AG20443 (cell line): ENCODE measurements around the gene LGI4.
"Not testable (repeated sequence)": the region's sequence is repeated elsewhere in the genome, so short reads cannot be mapped to it uniquely, and the experiment has no call there.

ENCODE experiments used
- DNase-seq: peaks from one replicate; pipeline ENCODE4 v3.0.0; 2012; ENCODE audit warnings: low spot score, mixed read lengths

The LGI4 gene

DNA sequence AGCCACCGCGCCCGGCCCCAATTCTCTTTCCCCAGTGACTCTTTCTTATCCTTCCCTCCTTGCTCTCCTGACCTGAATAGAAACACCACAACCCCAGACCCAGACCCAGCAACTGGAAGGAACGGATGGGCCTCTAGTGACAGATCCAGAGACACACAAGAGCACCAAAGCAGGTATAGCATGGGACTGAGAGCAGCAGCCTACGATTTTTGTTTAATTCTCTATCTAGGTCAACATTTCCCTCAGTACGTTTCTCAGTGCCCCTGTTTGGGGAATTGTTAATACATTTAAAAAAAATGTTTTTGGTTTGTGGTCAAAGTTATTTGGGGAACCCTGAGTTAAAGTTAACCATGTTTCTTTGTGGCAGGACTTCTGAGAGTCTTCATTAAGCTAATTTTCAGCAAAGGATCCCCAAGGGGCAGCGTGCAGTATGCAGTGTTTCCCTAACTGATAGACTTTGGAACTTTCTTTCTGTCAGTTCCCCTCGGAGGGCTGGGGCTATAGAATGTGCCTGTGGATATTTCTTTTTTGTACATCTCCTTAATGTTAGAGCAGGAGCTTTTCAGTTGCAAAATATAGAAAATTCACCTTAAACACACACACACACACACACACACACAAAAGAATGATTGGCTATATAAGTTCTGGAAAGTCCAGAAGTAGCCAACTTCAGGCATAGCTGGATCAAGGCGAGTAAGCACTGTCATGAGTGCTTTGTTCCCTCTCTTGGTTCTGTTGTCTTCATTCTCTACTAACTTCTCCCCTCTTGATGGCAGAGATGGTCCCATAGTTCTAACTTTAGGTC lies 26.0 kb upstream of the LGI4 start:
- no peak for DNase-seq

DNA sequence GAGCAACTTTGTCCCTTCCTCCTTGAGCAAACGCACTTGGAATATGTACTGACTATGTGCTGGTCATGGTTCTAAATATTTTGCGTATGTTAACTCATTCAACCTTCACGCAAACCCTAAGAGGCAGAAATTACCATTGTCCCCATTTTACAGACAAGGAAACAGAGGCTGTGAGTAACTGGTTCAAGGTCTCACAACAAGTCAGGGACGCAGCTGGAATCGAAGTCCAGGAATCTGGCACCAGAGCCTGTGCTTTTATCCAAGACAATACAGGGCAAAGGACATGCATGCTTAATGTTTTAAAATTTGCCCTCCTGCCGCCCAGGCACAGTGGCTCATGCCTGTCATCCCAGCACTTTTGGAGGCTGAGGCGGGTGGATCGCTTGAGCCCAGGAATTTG lies 24.7 kb upstream of the LGI4 start:
- no peak for DNase-seq

DNA sequence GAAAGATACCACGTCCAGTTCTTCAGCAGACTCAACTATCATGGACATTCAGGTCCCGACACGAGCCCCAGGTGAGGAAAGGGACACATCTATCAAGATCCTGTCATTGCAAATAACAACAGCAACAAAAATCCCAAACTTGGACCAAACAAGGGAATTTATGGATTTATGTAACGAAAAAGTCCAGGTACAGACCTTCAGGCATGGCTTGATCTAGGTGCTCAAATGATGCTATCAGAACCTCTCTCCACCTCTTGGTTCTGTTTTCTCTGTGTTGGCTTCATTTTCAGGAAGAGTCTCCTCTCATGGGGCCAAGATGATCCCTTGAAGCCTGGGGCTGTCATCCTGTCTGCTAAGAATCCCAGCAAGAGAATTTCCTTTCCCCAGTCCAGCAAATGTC lies 22.6 kb upstream of the LGI4 start:
- no peak for DNase-seq

DNA sequence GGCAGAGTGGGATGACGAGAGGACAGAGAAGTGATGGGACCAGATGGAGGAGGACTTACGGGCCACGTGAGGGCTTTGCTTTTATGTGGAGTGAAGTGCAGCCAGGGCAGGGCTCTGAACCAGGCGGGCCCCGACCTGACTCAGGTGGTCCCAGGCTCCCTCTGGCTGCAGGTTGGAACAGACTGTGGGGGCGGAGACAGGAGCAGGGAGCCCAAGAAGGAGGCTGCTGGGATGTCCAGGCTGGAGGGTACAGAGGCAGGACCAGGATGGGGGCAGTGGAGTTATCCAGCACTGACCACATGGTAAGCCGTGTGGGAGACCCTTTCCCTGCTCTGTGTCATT lies 21.8 kb upstream of the LGI4 start:
- no peak for DNase-seq

DNA sequence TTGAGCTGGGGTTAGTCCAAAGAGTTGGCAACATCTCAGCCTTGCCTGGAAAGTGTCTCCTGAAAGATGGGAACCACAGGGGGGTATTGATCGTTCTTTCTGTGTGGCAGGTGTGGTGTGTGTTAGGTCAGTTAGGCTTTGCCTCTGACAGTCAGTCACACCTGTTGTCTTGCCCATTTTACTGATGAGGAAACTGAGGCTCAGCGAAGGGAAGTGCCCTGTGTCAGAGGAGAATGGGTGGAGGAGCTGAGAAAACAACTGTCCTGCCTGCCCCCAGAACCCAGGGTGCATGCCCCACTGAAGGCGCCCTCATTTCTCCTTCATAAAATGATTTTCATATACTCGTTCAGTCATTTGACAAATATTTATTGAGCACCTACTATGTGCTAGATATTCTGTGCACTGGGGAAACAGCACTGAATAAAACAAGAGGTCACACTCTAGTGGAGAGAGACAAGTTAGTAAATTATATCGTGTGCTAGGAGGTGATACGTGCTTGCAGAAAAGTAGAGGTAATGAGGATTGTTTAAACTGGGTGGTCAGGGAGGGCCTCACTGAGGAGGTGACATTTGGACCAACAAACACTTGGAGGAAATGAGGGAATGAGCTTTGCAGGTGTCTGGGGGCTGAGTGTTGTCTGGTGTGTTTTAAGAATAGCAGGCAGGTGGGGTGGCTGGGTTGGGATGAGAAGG lies 21.3 kb upstream of the LGI4 start:
- no peak for DNase-seq

DNA sequence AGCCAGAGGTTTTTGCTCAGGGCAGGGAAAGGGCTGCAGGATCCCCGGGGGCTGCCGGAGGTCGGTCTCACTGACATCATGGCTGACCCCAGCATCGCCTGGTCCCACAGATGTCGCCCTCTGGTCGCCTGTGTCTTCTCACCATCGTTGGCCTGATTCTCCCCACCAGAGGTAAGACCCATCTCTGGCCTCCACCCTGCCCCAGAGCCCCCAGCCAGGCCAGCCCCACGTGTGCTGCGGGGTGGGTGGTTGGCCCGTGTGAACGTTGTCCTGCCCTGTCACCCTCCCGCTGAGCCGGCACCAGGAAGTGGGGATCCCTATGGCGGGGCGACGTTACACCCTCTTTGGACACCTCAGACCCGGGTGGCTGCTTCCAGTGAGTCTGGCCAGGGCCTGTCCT lies 20.6 kb upstream of the LGI4 start:
- peak; percentile 26 for DNase-seq

DNA sequence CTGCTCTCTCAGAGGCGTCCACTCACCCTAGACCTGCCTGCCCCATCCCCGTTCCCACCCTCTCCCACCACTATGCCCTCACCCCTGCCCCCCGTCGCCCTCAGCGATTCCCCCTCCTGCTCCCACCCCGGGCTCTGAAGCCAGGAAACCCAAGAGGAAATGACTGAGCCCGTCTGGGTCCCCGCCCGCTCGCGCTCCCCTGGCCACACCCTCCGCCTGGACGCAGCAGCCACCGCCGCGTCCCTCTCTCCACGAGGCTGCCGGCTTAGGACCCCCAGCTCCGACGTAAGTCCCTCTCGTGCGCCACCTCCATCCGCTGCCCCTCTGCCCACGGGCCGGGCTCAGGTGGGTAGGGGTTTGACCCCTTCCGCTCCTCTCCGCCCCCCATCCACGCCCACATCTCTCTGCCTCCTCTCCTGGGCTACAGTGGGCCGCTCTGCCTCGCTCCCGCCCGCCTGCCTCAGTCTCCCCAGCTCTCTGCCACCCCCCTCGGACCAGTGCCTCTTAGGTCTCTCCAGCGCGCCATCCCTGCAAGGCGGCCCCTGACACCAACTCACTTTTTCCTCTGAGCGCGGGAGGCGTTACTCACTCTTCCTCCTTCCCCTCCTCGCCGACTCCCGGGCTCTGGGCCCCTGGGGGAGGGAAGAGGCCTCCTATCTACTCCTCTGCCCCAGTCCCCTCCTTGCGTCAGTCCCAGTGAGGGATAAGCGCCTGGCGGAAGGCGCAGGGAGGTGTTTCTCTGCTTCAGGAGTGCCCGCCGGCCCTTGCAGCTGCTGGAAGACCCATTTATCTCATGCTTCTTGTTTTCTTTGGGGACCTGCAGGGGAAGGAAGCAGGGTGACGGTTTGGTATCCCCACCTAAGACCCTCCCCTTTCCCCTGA lies 19.9 kb upstream of the LGI4 start, which contains the start of gene FXYD5:
Gene FXYD5 (plus strand): TSS at position 211 of the 882 bp plus-strand sequence. CDS start 816 bp downstream, outside the sequence.
- DNase-seq: peak; percentile 87

DNA sequence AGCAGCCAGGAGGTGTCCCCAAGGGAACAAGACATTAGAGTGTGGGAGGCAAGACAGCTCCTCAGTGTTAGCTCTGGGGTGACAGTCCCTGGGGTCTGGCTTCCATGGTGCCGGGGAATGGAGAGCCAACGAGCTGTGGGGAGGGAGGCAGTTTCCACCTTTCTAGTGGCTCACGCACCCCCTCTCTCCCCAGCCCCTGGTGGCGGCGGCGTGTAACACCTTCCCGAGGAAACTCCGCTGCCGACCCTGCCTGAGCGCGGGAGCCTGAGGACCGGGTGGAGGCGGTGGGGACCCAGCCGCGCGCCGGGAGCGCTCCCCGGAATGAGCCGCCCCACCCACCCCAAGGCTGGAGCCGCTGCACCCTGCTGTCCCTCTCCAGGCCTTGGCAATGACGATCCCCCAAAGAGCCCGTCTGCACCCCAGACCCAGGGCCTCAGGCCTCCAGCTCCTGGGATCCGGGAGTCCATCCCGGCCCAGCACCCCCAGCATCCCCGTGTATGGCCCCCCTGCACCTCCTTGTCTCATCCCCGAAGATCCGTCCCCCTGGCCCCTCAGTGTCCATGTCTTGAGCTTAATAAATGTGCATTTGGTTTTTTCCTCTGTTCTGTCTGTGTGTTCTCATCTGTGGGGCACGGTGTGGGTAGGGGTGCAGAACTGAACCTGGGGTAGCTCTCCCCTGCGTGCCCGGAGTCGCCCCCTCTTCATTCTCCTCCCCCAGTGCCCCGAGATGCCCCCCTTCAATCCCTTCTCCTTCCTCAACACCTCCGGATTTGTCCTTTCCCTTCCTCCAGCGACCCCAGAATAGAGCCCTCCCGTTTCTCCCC lies 19.1 kb upstream of the LGI4 start:
- DNase-seq: peak; percentile 76

DNA sequence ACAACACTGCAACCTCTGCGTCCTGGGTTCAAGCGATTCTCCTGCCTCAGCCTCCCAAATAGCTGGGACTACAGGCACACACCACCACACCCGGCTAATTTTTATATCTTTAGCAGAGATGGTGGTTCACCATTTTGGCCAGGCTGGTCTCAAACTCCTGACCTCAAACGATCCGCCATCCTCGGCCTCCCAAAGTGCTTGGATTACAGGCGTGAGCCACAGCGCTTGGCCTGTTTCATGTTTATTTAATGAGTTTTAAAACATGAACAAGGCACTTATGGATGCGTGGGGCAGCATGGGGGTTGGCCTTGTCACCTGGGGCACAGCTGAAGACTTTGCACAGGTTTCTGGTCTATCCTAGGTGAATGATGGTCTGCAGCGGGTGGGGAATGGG lies 18.3 kb upstream of the LGI4 start:
- DNase-seq: not testable (repeated sequence)

DNA sequence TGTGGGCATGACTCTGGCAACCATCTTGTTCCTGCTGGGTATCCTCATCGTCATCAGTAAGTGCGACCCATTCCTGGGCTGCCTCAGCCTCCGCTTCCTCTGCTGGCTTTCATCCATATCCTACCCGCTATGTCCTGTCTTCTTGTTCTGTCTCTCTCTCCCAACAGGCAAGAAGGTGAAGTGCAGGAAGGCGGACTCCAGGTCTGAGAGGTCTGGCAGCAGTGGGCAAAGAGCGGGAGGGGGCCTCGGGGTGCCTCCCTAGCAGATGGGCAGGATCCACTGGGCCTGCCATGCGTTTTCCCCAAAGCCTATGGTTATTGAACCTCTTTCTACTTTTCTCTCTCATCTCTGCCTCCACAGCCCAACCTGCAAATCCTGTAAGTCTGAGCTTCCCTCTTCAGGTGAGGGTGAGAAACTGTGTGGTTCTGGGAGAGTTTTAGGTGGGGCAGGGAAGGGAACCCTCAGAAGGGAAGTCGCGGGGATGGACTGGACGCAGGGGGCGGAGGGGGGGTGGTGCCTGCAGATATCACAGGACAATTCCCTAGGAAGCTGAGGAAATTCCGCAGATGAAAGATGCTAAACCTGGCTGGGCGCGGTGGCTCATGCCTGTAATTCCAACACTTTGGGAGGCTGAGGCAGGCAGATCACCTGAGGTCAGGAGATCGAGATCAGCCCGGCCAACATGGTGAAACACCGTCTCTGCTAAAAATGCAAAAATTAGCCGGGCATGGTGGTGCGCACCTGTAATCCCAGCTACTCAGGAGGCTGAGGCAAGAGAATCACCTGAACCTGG lies 16.6 kb upstream of the LGI4 start:
- no peak for DNase-seq

DNA sequence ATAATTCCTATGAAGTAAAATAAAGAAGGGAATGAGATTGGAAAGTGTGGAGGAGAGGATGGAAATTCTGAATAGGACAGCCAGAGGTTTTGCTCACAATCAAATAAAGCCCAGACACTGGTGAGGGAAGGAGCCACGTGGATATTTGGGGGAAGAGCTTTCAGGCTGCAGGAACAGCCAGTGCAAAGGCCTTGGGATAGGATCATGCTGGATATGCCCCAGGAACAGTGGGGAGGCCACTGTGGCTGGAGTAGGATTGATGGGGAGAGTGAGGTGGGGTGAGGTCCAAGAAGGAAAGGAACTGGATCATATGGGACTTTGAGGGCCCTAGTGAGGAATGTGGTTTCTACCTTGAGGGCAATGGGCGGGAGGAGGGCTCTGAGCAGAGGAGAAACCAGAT lies 15.6 kb upstream of the LGI4 start:
- DNase-seq: no peak

DNA sequence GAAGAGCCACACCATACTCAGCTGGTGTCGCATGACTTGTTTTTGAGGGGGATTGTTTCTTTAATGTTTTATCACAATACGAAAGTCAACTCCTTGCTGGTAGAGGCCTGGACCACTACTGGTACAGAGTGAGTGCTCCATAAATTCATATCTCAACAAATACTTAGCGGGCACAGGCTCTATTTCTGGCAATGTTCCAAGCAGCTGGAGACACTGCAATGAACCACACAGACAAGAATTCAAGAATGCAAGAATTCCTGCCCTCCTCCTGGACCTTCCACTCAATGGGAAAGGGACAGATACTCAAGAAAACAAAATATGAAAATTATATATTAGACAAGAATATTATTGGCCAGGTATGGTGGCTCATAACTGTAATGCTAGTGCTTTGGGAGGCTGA lies 14.6 kb upstream of the LGI4 start:
- DNase-seq: no peak

DNA sequence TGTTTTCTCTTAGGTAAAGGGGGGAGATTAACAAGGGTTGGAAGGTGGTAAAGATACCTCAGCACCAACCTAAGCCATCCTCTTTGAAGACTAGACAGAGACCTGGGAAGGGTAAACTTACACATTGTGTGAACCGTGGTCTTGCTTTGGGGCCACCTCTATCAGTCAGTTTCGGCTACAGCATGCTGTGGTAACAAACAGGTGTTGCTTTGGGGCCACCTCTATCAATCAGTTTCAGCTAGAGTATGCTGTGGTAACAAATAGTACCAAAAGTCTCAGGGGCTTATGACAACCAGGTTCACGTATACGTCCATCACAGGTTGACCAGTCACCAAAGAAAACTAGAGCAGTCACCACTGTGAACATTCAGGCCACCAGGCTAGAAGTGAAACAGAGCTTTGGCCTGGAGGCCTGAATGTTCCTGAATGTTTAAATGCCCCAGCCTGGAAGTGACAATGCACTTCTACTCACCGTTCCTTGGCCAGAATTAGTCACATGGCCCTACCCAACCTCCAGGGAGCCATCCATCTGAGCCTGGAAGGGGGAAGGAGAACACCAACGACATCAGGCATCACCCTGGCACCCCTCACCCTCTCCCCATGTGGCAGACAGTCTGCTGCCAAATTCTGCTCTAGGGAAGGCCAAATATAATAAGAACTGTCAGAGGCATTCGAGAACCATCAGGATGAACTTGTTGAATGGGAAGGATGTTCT lies 12.0 kb upstream of the LGI4 start:
- no peak for DNase-seq

DNA sequence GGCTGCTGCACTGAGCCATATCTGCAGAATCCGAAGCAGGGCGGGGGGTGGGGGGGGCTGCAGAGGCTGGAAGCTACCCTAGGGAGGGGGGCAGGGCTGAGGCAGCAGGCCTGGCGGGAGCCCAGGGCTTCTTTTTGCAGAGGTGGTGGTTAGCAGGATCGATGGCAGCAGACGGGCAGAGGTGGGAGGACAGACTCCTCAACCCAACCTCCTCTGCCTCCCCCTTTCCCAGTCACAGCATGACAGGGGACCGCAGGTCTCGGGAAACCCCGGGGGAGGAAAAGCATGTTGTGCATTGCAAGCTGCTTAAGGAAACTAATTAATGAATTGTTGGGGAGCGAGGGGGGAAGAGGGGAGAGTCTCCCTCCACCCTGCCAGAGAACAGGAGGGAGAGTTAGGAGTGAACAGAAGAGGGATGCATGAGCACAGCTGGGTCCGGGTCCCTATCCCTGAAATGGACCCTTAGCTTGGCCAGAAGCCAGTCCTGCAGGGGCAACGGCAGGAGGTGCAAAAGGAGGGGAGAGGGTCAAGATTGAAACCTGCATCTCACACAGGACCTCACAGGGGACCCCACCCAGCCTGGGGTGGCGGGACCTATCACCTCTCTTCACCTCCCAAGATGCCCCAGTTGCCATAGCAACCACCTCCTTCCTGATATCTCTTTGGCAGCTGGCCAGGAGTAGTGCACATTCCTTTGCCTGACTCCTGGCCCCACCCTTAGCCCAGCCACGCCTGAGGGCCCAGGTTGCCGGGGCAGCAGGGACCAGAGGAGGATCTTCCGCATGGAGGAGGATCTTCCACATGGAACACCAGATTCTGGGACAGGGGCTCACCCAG lies 10.0 kb upstream of the LGI4 start:
- no peak for DNase-seq

DNA sequence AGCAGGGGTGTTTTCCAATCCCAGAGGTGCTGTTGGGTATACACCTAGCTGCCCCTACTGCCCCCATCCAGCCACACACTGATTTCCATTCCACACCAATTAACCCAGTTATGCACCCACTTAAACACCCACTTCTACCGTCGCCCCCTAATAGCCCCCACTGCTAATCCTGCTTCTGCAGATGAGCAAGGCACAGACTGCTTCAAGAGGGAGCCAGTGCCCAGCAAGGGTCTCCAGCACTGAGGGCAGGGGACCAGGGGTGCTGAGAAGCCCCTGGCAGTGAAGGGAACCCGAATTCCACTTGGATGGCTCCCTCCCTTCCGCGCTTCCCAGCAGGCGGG lies 9.4 kb upstream of the LGI4 start:
- DNase-seq: no peak

DNA sequence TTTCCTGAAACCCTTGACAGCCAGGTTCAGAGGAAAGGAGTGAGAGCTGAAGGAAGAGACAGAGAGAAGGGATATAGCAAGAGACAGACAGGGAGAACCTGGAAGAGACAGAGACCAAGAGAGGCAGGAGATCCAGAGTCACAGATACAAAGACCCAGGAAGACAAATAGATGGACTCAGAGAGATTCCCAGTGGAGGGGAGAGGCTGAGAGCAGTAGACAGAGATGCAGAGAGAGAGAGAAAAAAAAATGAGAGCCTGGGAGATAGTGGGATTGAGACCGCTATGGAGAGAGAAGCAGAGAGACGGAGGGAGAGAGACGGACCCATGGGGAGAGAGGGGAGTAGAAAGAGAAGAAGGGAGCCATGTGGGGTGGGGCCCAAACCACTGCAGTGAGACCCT lies 9.0 kb upstream of the LGI4 start:
- no peak for DNase-seq

DNA sequence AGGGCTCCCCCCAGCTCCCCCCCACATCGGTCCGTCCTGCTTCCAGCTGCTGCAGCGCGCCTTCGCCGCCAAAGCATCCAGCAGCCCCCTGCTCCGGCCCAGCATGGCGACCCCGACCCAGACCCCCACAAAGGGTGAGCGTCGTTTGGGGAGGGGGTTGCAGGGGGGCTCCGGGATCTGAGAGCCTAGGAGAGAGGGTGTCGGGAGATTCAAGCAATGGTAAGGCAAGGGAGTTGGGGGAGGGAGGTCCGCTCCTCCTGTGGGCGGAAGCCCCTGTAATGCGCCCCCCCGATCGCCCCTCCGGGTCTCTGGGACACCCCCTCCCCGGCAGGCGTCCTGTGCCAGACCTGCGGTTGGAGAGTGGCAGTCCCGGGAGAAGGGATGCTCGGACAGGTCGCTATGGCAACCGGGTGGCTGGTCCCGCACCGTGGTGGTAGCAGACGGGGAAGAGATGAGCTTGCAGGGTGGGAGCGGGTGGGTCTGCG lies 8.4 kb upstream of the LGI4 start, which contains the start of gene FXYD7:
Gene FXYD7 (plus strand): TSS at position 25 of the 485 bp plus-strand sequence. CDS start 79 bp downstream, at position 104.
- no peak for DNase-seq

DNA sequence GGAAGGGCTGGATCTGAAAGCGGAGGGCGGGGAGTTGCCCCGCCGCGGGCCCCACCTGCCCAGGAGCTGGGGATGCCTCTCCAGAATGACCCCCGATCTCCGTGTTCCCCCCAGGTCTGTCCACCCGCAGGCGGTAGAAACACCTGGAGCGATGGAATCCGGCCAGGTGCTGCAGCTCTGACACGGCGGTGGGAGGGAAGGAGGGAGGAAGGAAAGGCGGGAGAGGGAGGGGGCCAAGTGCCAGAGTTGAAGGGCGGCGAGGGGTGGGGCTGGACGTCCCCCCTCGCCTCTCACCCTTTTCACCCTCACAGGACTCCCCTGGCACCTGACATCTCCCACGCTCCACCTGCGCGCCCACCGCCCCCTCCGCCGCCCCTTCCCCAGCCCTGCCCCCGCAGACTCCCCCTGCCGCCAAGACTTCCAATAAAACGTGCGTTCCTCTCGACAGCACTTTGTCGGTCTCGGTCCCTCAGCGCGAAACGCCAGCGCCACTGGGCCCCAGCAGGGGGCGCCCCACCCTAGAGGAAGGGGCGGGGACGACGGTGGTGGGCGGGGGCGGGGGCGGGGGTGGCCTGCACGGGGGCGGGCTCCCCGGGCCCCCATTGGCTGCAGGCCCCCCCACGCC lies 7.9 kb upstream of the LGI4 start:
- peak; percentile 60 for DNase-seq
